Natural killer cell (primary cell): ENCODE data around the gene LRRIQ3. TPM values are rescaled to one million over a fixed set of nuclear protein-coding genes. Genes with fewer than 3 reads are reported as not detected.

Source experiments
- ATAC-seq, 3 donors: fragments of 150-1000 bp in 2 of 3; fragments of 200-7000 bp in 1 of 3; cut with Tn5 transposase; 1 replicate in 1 of 3; 2 replicates in 2 of 3; pipeline ENCODE4 v1.10.0; 2021; ENCODE audit warnings: mild to moderate bottlenecking in 2 of 3, moderate library complexity in 2 of 3
- DNase-seq, 2 donors: peaks; one replicate each; pipeline versions ENCODE4 v3.0.0 to v3.0.0-alpha.2; 2013 to 2021; ENCODE audit warnings: mixed read lengths in 1 of 2
- H3K27ac ChIP-seq: one replicate; pipeline ENCODE4 v1.5.1; 2013; ENCODE audit warnings: mild to moderate bottlenecking, low read length
- H3K27me3 ChIP-seq: one replicate; pipeline ENCODE4 v1.6.1; 2013; ENCODE audit warnings: low read length; ENCODE audit not compliant: control insufficient read depth, insufficient read depth
- H3K36me3 ChIP-seq: one replicate; pipeline ENCODE4 v1.6.1; 2013; ENCODE audit warnings: low read length; ENCODE audit not compliant: control insufficient read depth, insufficient read depth
- H3K4me1 ChIP-seq: one replicate; pipeline ENCODE4 v1.6.1; 2013; ENCODE audit warnings: low read length; ENCODE audit not compliant: control insufficient read depth, insufficient read depth
- H3K4me3 ChIP-seq: one replicate; pipeline ENCODE4 v1.5.1; 2013; ENCODE audit warnings: low read length
- H3K9me3 ChIP-seq: one replicate; pipeline ENCODE4 v1.6.1; 2013; ENCODE audit warnings: low read length; ENCODE audit not compliant: control insufficient read depth, insufficient read depth
- H3K27ac Mint-ChIP-seq, 2 donors: one replicate each; pipeline ENCODE4 v1.8.0; 2022; ENCODE audit warnings: mild to moderate bottlenecking in 2 of 2, mixed read lengths in 2 of 2, moderate library complexity in 1 of 2
- H3K27me3 Mint-ChIP-seq, 2 donors: one replicate each; pipeline ENCODE4 v1.8.0; 2022; ENCODE audit warnings: low read depth in 2 of 2, mixed read lengths in 2 of 2
- H3K36me3 Mint-ChIP-seq: one replicate; pipeline ENCODE4 v1.8.0; 2022; ENCODE audit warnings: mixed read lengths
- H3K4me1 Mint-ChIP-seq, 2 donors: one replicate each; pipeline ENCODE4 v1.8.0; 2022; ENCODE audit warnings: mixed read lengths in 2 of 2
- H3K4me3 Mint-ChIP-seq: one replicate; pipeline ENCODE4 v1.8.0; 2022; ENCODE audit warnings: mild to moderate bottlenecking, moderate library complexity, mixed read lengths
- H3K9me3 Mint-ChIP-seq, 2 donors: one replicate each; pipeline ENCODE4 v1.8.0; 2022; ENCODE audit warnings: mixed read lengths in 2 of 2
- WGBS: methylation state at CpG from one replicate; pipeline ENCODE4 v1.1.7; 2013; ENCODE audit warnings: missing lambda C conversion rate; ENCODE audit not compliant: insufficient coverage; 5-methylcytosine and 5-hydroxymethylcytosine counted together
- intact Hi-C: fragments of 100-400 bp; cut with micrococcal nuclease; formaldehyde crosslinking; loops from one replicate; pipeline ENCODE4 v1.14.2; 2022
- total RNA-seq, 4 donors: library from RNA; stranded (reverse); fragments of 120-200 nt in 1 of 4; gene quantifications; one replicate each; pipeline versions ENCODE4 v1.2.3 to v1.2.4, GENCODE V29; 2013 to 2022
- TF ChIP-seq, protein P1 (sequence below): fragments of 200-600 bp; IDR thresholded peaks from one replicate; pipeline ENCODE4 v1.8.0; 2022; ENCODE audit warnings: antibody characterized with exemption

The LRRIQ3 gene
- total RNA-seq, 3 donors from 2014 or later (not counting 1 experiment from before 2014, with no cell fraction given), result 0.16 to 0.85 (median 0.59) TPM

DNA sequence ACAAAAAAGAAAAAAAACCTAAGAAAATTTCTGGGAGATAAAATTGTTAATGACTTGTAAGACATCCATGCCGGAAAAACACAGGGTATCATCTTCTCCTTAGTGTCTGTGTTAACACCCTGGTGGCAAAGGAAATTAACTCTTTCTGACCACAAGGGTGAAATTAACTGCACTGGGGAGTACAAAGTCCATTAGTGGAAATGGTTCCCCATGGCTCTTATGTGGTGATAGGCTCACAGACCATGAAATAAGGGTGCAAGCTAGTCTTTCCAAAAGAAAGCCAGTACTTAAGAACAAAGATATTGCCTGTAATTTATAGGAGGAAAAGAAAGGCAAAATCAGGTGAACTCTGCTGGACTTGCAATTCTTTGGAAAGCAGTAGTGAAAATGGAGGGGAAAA, 185.4 kb downstream of the LRRIQ3 start:
- Histone ChIP-seq H3K27ac (no peak overlapping the region), H3K36me3 (no peaks in the 10 kb centered on the region), H3K27me3 (no peaks in the 10 kb centered on the region), H3K9me3 (no peaks in the 10 kb centered on the region), H3K4me3 (no peak overlapping the region), H3K4me1 (no peaks in the 10 kb centered on the region)
- Mint-ChIP-seq H3K27ac (no peak overlapping the region), H3K36me3 (no peaks in the 10 kb centered on the region), H3K4me3 (no peak overlapping the region), H3K4me1 (peaks cover 4 to 5% of the 10 kb centered on the region in 2 donors), H3K9me3 (peaks cover 7 to 14% of the 10 kb centered on the region in 2 donors), H3K27me3 (no peaks in the 10 kb centered on the region)
- TF ChIP-seq, protein P1, sequence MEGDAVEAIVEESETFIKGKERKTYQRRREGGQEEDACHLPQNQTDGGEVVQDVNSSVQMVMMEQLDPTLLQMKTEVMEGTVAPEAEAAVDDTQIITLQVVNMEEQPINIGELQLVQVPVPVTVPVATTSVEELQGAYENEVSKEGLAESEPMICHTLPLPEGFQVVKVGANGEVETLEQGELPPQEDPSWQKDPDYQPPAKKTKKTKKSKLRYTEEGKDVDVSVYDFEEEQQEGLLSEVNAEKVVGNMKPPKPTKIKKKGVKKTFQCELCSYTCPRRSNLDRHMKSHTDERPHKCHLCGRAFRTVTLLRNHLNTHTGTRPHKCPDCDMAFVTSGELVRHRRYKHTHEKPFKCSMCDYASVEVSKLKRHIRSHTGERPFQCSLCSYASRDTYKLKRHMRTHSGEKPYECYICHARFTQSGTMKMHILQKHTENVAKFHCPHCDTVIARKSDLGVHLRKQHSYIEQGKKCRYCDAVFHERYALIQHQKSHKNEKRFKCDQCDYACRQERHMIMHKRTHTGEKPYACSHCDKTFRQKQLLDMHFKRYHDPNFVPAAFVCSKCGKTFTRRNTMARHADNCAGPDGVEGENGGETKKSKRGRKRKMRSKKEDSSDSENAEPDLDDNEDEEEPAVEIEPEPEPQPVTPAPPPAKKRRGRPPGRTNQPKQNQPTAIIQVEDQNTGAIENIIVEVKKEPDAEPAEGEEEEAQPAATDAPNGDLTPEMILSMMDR, result no peak
- no peak for DNase-seq
- 38% methylated on average over 1 of the region's 1 CpG for WGBS
- no peak for ATAC-seq
- intact Hi-C loops, result no loop called here

DNA sequence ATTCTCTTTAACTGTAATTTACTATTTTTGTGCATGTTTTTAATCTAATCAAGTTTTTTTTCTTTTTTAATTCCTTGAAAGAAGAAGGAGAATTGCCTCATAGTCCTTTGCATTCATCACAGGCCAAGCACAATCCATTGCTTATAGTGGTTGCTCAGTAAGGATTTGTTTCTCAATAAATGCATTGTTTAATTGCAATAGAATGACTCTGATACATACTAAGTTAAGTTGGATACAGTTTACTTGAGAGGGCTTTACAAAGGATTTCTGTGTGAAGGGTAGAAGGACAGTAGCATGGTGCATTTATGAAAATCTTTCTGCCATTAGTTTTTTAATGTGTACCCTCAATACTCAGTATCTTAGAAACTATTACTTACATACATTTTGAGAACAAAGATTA, 186.2 kb downstream of the LRRIQ3 start:
- DNase-seq (no peak), ATAC-seq (no peak)
- Histone ChIP-seq H3K4me3 (no peak overlapping the region), H3K9me3 (no peaks in the 10 kb centered on the region), H3K36me3 (no peaks in the 10 kb centered on the region), H3K27me3 (no peaks in the 10 kb centered on the region), H3K4me1 (no peaks in the 10 kb centered on the region), H3K27ac (no peak overlapping the region)
- H3K27me3 Mint-ChIP-seq, result no peaks in the 10 kb centered on the region
- TF ChIP-seq, protein P1, result no peak
- peaks cover 7 to 14% of the 10 kb centered on the region in 2 donors for H3K9me3 Mint-ChIP-seq
- H3K27ac Mint-ChIP-seq, result no peak overlapping the region
- H3K4me3 Mint-ChIP-seq, result no peak overlapping the region
- no peaks in the 10 kb centered on the region for H3K36me3 Mint-ChIP-seq
- intact Hi-C loops, result no loop called here
- H3K4me1 Mint-ChIP-seq, result peaks cover 4 to 5% of the 10 kb centered on the region in 2 donors

DNA sequence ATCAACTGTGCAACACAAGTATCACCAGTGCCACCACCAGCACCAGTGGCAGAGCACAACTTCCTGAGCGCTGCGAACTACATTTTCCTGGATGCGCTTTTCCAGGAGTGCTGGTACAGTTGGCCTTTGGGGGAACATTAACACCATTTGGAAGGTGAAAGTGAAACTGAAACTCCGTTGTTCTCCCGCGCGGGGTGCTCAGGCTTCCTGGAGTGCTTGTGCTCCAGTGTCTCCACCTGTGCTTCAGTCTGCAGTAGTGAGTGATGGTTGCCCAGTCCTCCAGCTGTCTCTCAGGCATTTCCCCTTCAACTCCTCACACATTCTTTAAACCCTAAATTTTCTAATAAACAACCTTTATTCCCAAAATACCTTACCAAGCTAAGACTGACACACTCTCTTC, 187.8 kb downstream of the LRRIQ3 start:
- Mint-ChIP-seq H3K4me1 (peaks cover 4 to 5% of the 10 kb centered on the region in 2 donors), H3K9me3 (peaks cover 6 to 7% of the 10 kb centered on the region in 2 donors), H3K4me3 (peak overlapping the region; percentile 56), H3K27me3 (no peaks in the 10 kb centered on the region), H3K27ac (no peak overlapping the region), H3K36me3 (no peaks in the 10 kb centered on the region)
- no peak overlapping the region for H3K4me3 ChIP-seq
- H3K27ac ChIP-seq, result no peak overlapping the region
- DNase-seq, result peak in 1 of 2 donors; percentile 21
- no peaks in the 10 kb centered on the region for H3K9me3 ChIP-seq
- TF ChIP-seq, protein P1, result no peak
- WGBS, result 68% methylated on average over 7 of the region's 7 CpGs
- no peaks in the 10 kb centered on the region for H3K27me3 ChIP-seq
- no peak for ATAC-seq
- intact Hi-C loops, result no loop called here
- H3K36me3 ChIP-seq, result no peaks in the 10 kb centered on the region
- H3K4me1 ChIP-seq, result no peaks in the 10 kb centered on the region

DNA sequence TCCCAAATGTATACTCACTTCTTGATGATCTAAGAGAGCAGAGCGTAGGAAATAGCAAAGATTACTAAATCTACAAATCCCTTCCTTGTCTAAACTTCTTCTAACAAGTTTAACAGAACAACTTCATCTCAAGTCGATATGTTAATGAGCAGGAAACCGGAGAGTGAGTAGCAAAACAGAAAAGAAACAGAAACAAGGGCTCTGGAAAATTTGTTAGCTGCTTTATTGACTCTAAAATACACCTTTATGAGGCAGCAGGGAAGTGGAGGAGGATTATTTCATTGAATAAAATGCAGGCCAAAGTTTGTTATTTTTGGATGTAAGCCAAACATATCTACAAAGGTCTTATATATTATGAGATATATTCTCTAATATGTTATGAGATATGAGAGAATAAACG, 192.4 kb downstream of the LRRIQ3 start:
- no peaks in the 10 kb centered on the region for H3K36me3 Mint-ChIP-seq
- intact Hi-C loops, result no loop called here
- TF ChIP-seq, protein P1, result no peak
- H3K27ac Mint-ChIP-seq, result no peak overlapping the region
- Histone ChIP-seq H3K4me1 (no peaks in the 10 kb centered on the region), H3K27me3 (no peaks in the 10 kb centered on the region), H3K27ac (no peak overlapping the region), H3K9me3 (no peaks in the 10 kb centered on the region), H3K4me3 (no peak overlapping the region), H3K36me3 (no peaks in the 10 kb centered on the region)
- peaks cover 3 to 5% of the 10 kb centered on the region in 2 donors for H3K4me1 Mint-ChIP-seq
- no peak for ATAC-seq
- no peaks in the 10 kb centered on the region for H3K27me3 Mint-ChIP-seq
- DNase-seq, result no peak
- 85% methylated on average over 2 of the region's 4 CpGs for WGBS
- peaks cover 6 to 8% of the 10 kb centered on the region in 2 donors for H3K9me3 Mint-ChIP-seq
- H3K4me3 Mint-ChIP-seq, result no peak overlapping the region
